MM.1S (cell line): ENCODE data around the gene SLC4A5.
"Not testable (repeated sequence)": the region's sequence is repeated elsewhere in the genome, so short reads cannot be mapped to it uniquely, and the experiment has no call there.

ENCODE experiments used
- CTCF ChIP-seq: fragments of 300-600 bp; sonication (generic); IDR thresholded peaks from 2 replicates; pipeline ENCODE4 v1.5.1; 2016; ENCODE audit warnings: antibody characterized with exemption, low read length, mixed read lengths
- EZH2 ChIP-seq: fragments of 300-600 bp; sonication (generic); optimal IDR thresholded peaks from 2 replicates; pipeline ENCODE3; 2017; ENCODE audit warnings: low read depth, mild to moderate bottlenecking, antibody characterized with exemption, low read length, mixed read lengths

DNA sequence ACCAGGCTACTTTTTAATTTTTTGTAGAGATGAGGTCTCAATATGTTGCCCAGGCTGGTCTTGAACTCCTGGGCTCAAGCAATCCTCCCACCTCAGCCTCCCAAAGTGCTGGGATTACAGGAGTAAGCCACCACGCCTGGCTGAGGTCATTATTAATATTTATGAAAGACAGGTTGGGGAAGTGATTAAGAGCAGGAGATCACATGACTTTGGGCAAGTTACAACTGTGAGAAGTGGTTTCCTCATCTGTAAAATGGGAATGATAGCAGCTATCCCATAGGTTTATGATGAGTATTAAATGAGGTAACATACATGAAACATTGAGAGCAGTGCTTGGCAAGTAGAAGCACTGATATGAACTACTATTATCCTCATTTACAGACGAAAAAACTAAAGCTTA lies 7.0 kb downstream of the SLC4A5 start:
- not testable (repeated sequence) for TF ChIP-seq CTCF, EZH2
